GM10248 (cell line): ENCODE results near the gene AURKB.

Source experiments
- CTCF ChIA-PET: fragments of 300-600 bp; sonication (Branson Sonifier 250); formaldehyde crosslinking; extraction: SDS; loops from one replicate; lab custom pipeline; 2021; ENCODE audit warnings: antibody characterized with exemption; lab: Yijun Ruan, JAX
- POLR2A ChIA-PET: fragments of 350-650 bp; sonication (Branson Sonifier 250); formaldehyde crosslinking; extraction: SDS; loops from one replicate; lab custom pipeline; 2020; ENCODE audit warnings: antibody characterized with exemption; lab: Yijun Ruan, JAX
- DNase-seq: peaks from one replicate; pipeline ENCODE4 v3.0.0; 2012; ENCODE audit errors: extremely low spot score
- CTCF ChIP-seq: IDR thresholded peaks from 2 replicates; pipeline ENCODE4 v1.5.1; 2012; ENCODE audit warnings: mild to moderate bottlenecking, low read depth; ENCODE audit errors: extremely low read depth, missing control alignments, control extremely low read depth

AURKB gene

DNA sequence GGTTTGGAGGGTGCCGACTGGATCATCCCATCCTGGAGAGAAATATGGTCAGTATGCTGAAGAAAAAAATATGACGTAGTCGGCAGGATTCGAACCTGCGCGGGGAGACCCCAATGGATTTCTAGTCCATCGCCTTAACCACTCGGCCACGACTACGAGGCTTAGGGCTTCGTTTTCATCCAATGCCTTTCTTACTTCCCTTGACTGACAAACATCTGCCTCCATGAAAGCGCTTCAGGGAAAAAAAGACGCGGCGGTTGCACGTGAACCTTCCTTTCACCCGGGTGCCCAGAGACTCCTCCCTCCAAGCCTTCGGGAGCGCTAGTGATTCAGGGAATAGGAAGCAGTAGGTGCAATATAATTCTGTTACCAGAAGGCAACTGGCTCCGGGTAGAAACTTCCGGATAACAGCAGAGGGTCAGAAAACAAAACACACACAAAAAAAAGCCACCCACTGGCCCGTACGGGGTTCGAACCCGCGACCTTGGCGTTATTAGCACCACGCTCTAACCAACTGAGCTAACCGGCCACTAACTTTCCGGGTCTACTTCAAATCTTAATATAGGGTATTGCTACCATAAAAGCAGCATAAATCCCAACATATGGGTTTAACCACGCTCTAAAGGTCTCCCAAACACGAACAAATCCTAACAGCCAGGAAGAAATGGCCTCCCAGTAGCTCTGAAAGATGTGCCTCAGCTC, 16.3 kb upstream of the AURKB start:
- CTCF ChIA-PET = interaction anchor here (1.6 to 7.0 kb wide), 2 partner anchors 10 to 20 kb away, joined by 3 to 42 read pairs; no protein-coding TSS in a partner anchor
- TF ChIP-seq CTCF = no peak
- peak; percentile 65 for DNase-seq
- POLR2A ChIA-PET = interaction anchor here (1.8 kb wide), 1 partner anchor 21 kb away, joined by 5 read pairs; the partner anchor contains the start of gene CTC1

DNA sequence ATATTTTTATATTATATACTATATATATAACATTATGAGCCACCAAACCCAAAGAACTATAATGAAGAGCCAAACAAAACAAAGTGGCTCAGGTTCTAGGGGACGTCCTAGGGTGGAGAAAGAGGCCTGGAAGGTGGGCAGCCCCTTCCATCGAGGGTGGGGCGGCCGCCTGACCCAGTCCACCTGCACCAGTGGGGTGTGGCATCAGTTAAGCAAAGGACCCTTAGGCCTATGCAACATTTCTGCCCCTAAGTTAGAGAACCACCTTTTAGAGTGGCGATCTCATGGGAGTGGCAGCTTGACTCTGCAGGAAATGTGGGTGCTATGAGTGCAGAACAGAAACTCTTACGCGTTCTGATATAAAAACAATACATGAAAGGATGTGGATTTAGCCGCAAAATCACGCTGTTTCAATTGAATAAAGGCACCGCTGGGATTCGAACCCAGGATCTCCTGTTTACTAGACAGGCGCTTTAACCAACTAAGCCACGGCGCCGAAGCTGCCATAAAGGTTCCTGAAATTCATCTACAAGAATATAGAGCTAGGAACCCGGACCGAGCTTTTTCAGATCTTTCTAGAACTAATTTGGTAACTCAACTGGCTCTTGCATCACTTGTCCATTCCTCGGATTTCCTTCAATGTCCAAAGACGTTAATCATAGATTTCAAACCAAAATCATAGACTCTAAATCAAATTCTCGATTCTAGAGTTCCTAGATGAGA, 15.6 kb upstream of the AURKB start:
- no peak for TF ChIP-seq CTCF
- POLR2A ChIA-PET = interaction anchor here (1.8 kb wide), 1 partner anchor 22 kb away, joined by 5 read pairs; the partner anchor contains the start of gene CTC1
- CTCF ChIA-PET = interaction anchor here (1.5 to 7.0 kb wide), 2 partner anchors 11 to 158 kb away, joined by 6 to 42 read pairs; no protein-coding TSS in a partner anchor
- DNase-seq = no peak

DNA sequence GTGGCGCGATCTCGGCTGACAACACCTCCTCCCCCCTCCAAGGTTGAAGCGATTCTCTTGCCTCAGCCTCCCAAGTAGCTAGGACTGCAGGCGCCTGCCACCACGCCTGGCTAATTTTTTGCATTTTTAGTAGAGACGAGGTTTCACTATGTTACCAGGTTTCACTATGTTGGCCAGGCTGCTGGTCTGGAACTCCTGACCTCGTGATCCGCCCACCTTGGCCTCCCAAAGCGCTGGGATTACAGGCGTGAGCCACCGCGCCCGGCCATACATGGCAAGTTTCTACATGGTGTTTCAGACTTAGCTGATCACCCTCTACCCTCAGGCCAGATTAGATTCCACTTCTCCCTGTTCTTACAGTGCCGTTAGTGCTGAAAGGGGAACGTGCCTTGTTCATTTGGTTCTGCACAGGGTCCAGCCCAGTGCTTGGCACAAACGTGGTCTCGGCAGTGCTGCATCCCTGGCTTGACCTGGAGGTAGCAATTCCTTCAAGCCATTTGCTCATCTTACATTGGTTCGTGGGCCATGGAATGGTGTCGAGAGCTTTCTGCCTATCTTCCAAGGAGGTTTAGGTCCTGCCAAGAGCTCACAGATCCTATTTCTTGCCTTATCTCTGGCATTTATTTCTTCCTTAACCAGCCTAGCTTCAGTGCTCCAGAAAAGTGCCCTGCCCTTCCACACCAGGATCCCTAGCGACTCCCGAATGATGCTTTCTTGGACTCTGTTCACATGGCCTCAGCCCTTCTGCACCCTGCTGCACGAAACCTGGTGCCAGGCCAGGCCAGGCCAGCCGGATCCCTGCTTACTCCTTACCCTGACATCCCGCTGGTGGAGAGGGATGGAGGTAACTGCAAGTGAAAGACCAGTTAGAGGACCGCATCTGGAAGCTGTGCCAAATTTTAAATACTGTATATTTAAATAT, 14.8 kb upstream of the AURKB start:
- ChIA-PET POLR2A (interaction anchor here (0.6 to 3.9 kb wide), 5 partner anchors 14 to 75 kb away, joined by 3 to 18 read pairs (median 5); partner anchors contain the start of genes AURKB, BORCS6 and CTC1), CTCF (interaction anchor here (0.9 to 7.0 kb wide), 4 partner anchors 12 to 159 kb away, joined by 3 to 42 read pairs (median 8); no protein-coding TSS in a partner anchor)
- DNase-seq = no peak
- no peak for TF ChIP-seq CTCF

DNA sequence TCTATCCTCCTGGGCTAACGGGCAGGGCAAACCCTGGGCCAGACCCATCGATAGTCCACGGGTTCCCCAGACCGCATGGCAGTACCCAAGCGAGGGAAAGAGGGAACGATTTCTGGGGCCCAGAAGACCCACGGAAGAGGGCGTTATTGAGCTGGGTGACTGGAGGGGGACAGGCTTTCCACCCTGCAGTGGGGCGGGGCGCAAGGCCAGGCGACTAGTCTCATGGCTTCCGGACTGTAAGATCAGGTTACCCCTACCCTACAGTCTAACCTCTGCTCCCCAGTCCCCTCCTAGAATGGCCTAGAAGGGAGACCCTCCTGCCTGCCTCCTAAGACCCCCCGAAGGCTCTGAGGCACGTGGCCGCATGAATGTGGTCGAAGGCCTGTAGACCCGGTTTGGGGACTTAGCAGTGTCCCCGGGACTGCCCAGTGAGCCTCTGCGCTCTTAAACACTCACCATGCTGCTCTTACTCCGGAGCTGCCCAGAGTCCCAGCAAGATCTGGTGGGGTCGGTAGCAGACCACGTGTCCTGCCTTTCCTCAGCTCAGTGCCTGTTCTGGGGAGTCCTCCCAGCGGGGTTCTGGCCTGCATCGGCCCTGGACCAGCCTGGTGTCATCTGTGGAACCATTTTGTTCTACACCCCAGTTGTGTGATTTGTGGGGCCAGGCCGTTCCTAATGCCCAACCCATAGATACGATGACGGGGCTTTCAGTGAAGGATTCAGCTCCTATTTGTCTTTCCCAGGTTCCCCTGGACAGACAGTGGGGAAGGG, 13.2 kb upstream of the AURKB start:
- TF ChIP-seq CTCF = peak; percentile 44
- CTCF ChIA-PET = interaction anchor here (0.8 to 7.0 kb wide), 14 partner anchors 9 to 160 kb away, joined by 3 to 42 read pairs (median 5); partner anchors contain the start of genes ALOXE3, AURKB, BORCS6 and CTC1
- DNase-seq = peak; percentile 60
- POLR2A ChIA-PET = interaction anchor here (0.7 to 3.9 kb wide), 7 partner anchors 13 to 72 kb away, joined by 3 to 27 read pairs (median 6); partner anchors contain the start of genes AURKB, BORCS6, CTC1 and SLC25A35

DNA sequence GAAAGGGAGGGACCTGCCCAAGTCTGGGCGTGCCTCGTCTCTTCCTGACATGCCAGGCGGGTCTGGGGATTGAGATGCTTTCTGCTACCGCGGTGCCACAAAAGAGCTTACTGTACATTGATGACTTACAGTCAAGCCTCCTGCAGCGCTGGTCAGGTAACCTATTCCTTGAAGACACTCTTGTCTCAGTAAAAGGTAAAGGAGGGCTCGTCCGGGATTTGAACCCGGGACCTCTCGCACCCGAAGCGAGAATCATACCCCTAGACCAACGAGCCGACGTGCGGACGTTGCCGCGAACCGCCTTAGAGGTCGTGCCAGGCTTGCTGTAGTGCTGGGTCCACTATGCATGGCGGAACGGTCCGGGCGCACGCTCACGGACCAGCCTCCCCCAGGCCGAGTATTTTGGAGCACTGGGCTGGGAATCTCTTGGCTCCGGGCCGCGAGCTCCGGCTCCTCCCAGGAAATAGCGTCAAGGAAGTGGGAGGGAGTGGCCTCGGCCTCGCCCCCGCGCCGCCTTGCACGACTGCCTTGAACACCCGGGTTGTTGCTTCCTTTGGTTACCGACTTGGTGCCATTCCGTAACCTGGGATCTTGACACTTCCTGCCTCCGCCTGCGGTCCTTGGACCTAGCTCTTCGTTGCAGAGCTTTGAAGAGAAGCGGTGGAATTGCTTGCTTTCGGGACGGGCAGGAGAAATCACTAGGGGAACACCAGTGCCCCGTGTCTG, 12.4 kb upstream of the AURKB start:
- ChIA-PET CTCF (interaction anchor here (0.8 to 7.0 kb wide), 14 partner anchors 8 to 161 kb away, joined by 3 to 42 read pairs (median 5); partner anchors contain the start of genes ALOXE3, AURKB, BORCS6 and CTC1), POLR2A (interaction anchor here (0.6 to 3.9 kb wide), 10 partner anchors 10 to 104 kb away, joined by 3 to 27 read pairs (median 6); partner anchors contain the start of genes ALOXE3, AURKB, BORCS6 and CTC1)
- DNase-seq = peak; percentile 73
- TF ChIP-seq CTCF = no peak
